Mononuclear cell (primary cell): ENCODE results near the gene AFMID. TPM values are rescaled to one million over a fixed set of nuclear protein-coding genes. Genes with fewer than 3 reads are reported as not detected.

Source experiments
- H3K27me3 ChIP-seq: 2 replicates; pipeline ENCODE4 v1.6.0; 2011; ENCODE audit warnings: low read length, control low read depth; ENCODE audit not compliant: insufficient read depth
- H3K4me1 ChIP-seq: 2 replicates; pipeline ENCODE4 v1.5.1; 2011; ENCODE audit warnings: mild to moderate bottlenecking, low read length, control low read depth; ENCODE audit not compliant: insufficient read depth
- H3K4me3 ChIP-seq: 2 replicates; pipeline ENCODE4 v1.5.1; 2011; ENCODE audit warnings: mild to moderate bottlenecking, low read length, moderate library complexity
- H3K9me3 ChIP-seq: 2 replicates; pipeline ENCODE4 v1.5.1; 2011; ENCODE audit warnings: low read depth, mild to moderate bottlenecking, control low read depth, low read length
- total RNA-seq: library from RNA; depleted of rRNA; stranded (reverse); fragments of >200 nt; gene quantifications from one replicate; pipeline ENCODE4 v1.2.3, GENCODE V29; 2012

The AFMID gene
- total RNA-seq, 1 donor = 5.0 TPM

DNA sequence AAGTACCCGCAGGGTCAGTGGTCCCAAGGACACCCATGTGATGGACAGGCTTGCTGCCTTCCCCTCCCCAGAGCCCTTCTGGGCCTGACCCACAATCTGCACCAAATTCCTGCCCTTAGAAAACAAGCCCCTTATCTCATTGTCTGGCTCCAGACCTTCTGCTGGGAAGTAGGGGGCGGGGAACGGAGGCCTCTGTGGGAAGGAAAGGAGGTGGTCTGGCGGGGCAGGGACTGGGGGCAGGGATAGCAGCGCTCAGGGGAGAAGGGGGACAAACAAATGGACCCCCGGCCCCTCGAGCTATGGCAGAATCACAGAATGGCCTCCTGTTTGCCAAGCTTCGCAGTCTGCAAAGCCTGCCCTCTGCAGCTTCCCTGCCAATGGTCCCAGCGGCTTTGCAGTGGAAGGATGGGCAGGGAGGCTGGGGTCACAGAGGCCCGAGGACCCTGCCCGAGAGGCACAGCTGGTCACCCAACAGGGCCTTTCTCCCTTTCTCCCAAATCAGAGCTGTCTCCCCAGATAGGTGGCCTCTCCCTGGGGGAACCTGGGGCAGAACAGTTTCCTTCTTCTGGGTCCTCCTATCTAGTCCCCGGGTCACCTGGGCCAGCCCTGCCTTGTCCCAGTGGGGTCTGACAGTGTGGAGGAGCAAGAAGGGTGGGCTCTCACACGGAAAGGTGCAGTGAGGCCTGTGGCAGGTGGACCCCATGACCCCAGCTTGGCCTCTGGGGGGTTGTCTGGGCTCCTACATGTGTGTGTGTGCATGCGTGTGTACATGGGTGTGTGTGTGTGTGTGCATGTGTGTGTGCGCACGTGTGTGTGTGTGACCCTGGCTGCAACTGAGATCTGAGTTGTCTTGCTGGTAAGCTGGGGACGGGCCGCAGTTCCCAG lies 69.8 kb downstream of the AFMID start:
- Histone ChIP-seq H3K9me3 (no peaks in the 10 kb centered on the region), H3K4me1 (peaks cover 88% of the 10 kb centered on the region), H3K27me3 (no peaks in the 10 kb centered on the region), H3K4me3 (no peak overlapping the region)

Other genes with a start within 250 kb of the AFMID start
- gene TNRC6C, start 228.7 kb upstream of the AFMID start, total RNA-seq = 12.4 TPM
- gene TMC6, start 58.6 kb upstream of the AFMID start, total RNA-seq = 136 TPM
- 138 TPM for gene TMC8, start 56.6 kb upstream of the AFMID start, total RNA-seq
- not detected for gene C17orf99, start 41.0 kb upstream of the AFMID start, total RNA-seq
- gene SYNGR2, start 18.8 kb upstream of the AFMID start, total RNA-seq = 44.7 TPM
- gene TK1, start 310 bp upstream of the AFMID start, total RNA-seq = 0.94 TPM
- gene BIRC5, start 26.9 kb downstream of the AFMID start, total RNA-seq = 0.21 TPM
- gene TMEM235, start 44.3 kb downstream of the AFMID start, total RNA-seq = not detected
- gene SOCS3, start 172.7 kb downstream of the AFMID start, total RNA-seq = 503 TPM
- gene PGS1, start 191.3 kb downstream of the AFMID start, total RNA-seq = 62.8 TPM